ENCODE data around the gene INTS11.
"Not testable (repeated sequence)": the region's sequence is repeated elsewhere in the genome, so short reads cannot be mapped to it uniquely, and the experiment has no call there.

The INTS11 gene

GRCh38 chr1:1370771-1371300, 46.4 kb upstream of the INTS11 start:
- in situ Hi-C loops (cut with MboI; ENCODE audit: low pct_unique_long_range_greater_than_20kb, low sequenced_read_pairs, unreplicated experiment) = no loop called here
- TF ChIP-seq CTCF (IDR thresholded peaks at IDR 0.05; ENCODE audit: extremely low read depth, insufficient read depth, missing control alignments) = no peak
- no peak for DNase-seq (ENCODE audit: low spot score)

- DNase-seq (ENCODE audit: low spot score); in situ Hi-C loops (cut with MboI; ENCODE audit: low pct_unique_long_range_greater_than_20kb, low sequenced_read_pairs, unreplicated experiment): not testable (repeated sequence)
Observed at GRCh38 chr1:1370094-1370493, 45.6 kb upstream of the INTS11 start.

GRCh38 chr1:1367315-1367714, 42.9 kb upstream of the INTS11 start:
- TF ChIP-seq CTCF (IDR thresholded peaks at IDR 0.05; ENCODE audit: extremely low read depth, insufficient read depth, missing control alignments) = no peak
- DNase-seq (ENCODE audit: low spot score) = no peak
- in situ Hi-C loops (cut with MboI; ENCODE audit: low pct_unique_long_range_greater_than_20kb, low sequenced_read_pairs, unreplicated experiment) = no loop called here

GRCh38 chr1:1366699-1367066, 42.2 kb upstream of the INTS11 start:
- no peak for TF ChIP-seq CTCF (IDR thresholded peaks at IDR 0.05; ENCODE audit: extremely low read depth, insufficient read depth, missing control alignments)
- in situ Hi-C loops (cut with MboI; ENCODE audit: low pct_unique_long_range_greater_than_20kb, low sequenced_read_pairs, unreplicated experiment) = no loop called here
- no peak for DNase-seq (ENCODE audit: low spot score)

- in situ Hi-C loops (cut with MboI; ENCODE audit: low pct_unique_long_range_greater_than_20kb, low sequenced_read_pairs, unreplicated experiment) = no loop called here
- TF ChIP-seq CTCF (IDR thresholded peaks at IDR 0.05; ENCODE audit: extremely low read depth, insufficient read depth, missing control alignments) = no peak
- DNase-seq (ENCODE audit: low spot score) = no peak
Observed at GRCh38 chr1:1365875-1366698, 41.6 kb upstream of the INTS11 start.

- TF ChIP-seq CTCF (IDR thresholded peaks at IDR 0.05; ENCODE audit: extremely low read depth, insufficient read depth, missing control alignments) = no peak
Observed at GRCh38 chr1:1364266-1364665, 39.8 kb upstream of the INTS11 start.

GRCh38 chr1:1361982-1362423, 37.5 kb upstream of the INTS11 start:
- in situ Hi-C loops (cut with MboI; ENCODE audit: low pct_unique_long_range_greater_than_20kb, low sequenced_read_pairs, unreplicated experiment) = no loop called here
- DNase-seq (ENCODE audit: low spot score) = no peak
- no peak for TF ChIP-seq CTCF (IDR thresholded peaks at IDR 0.05; ENCODE audit: extremely low read depth, insufficient read depth, missing control alignments)

More at GRCh38 chr1:1364266-1364665, 39.8 kb upstream of the INTS11 start:
- DNase-seq (ENCODE audit: low spot score) = no peak
- in situ Hi-C loops (cut with MboI; ENCODE audit: low pct_unique_long_range_greater_than_20kb, low sequenced_read_pairs, unreplicated experiment) = no loop called here

Measured in GM13977 (cell line).